Gastroesophageal sphincter (tissue), 3 donors: Measurements from ENCODE around the gene GINS2.

ENCODE experiments used
- EP300 ChIP-seq: sonication (generic); formaldehyde crosslinking; IDR thresholded peaks from one replicate; pipeline ENCODE4 v1.6.1; 2017; ENCODE audit warnings: antibody characterized with exemption, mild to moderate bottlenecking
- POLR2A ChIP-seq, 2 donors: fragments of 450-650 bp; IDR thresholded peaks; one replicate each; pipeline ENCODE4 v1.6.1; 2017; ENCODE audit warnings: antibody characterized with exemption in 2 of 2, mild to moderate bottlenecking in 2 of 2, moderate library complexity in 1 of 2
- POLR2AphosphoS5 ChIP-seq: sonication (generic); formaldehyde crosslinking; IDR thresholded peaks from one replicate; pipeline ENCODE4 v1.6.1; 2017; ENCODE audit warnings: antibody characterized with exemption
- TF ChIP-seq, protein P1 (sequence below), 4 experiments: fragments of 200-600 bp in 2 of 4; fragments of 450-650 bp in 2 of 4; sonication (generic) in 1 of 4; IDR thresholded peaks; one replicate each; pipeline ENCODE4 v1.5.1; 2017 to 2019; ENCODE audit warnings: antibody characterized with exemption in 4 of 4, mild to moderate bottlenecking in 2 of 4, moderate library complexity in 2 of 4

DNA sequence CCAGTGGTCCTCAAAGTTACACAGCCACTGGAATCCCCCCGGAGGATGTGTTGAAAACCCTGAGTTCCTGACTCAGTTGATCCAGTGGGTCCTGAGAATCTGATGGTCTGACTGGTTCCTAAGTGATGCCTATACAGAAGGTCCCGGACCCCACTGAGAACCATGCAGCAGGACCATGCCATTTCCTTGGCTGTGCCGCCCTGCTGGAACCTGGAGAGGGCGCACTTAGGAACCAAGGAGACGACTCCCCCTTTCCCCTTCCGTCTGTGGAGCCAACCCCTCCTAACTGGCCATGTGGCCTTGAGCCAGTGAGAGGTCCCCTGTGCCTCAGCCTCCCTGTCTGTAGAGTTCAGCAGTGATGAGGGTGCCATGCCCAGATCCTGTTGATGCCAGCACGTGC lies 40.1 kb upstream of the GINS2 start:
- TF ChIP-seq EP300 (no peak), POLR2AphosphoS5 (no peak), POLR2A (IDR thresholded peaks at IDR 0.05) (no peak)
- TF ChIP-seq, protein P1, sequence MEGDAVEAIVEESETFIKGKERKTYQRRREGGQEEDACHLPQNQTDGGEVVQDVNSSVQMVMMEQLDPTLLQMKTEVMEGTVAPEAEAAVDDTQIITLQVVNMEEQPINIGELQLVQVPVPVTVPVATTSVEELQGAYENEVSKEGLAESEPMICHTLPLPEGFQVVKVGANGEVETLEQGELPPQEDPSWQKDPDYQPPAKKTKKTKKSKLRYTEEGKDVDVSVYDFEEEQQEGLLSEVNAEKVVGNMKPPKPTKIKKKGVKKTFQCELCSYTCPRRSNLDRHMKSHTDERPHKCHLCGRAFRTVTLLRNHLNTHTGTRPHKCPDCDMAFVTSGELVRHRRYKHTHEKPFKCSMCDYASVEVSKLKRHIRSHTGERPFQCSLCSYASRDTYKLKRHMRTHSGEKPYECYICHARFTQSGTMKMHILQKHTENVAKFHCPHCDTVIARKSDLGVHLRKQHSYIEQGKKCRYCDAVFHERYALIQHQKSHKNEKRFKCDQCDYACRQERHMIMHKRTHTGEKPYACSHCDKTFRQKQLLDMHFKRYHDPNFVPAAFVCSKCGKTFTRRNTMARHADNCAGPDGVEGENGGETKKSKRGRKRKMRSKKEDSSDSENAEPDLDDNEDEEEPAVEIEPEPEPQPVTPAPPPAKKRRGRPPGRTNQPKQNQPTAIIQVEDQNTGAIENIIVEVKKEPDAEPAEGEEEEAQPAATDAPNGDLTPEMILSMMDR (IDR thresholded peaks at IDR 0.05) = no peak
